Measurements from ENCODE around the gene LLGL2.

The LLGL2 gene

GRCh38 chr17:75558666-75559530 is 33.4 kb downstream of the LLGL2 start:
- H3K4me3 ChIP-seq (ENCODE audit: low read depth, low read length): no peak overlapping the region
- no peak for DNase-seq (ENCODE audit: low read depth)
- TF ChIP-seq, protein P1, sequence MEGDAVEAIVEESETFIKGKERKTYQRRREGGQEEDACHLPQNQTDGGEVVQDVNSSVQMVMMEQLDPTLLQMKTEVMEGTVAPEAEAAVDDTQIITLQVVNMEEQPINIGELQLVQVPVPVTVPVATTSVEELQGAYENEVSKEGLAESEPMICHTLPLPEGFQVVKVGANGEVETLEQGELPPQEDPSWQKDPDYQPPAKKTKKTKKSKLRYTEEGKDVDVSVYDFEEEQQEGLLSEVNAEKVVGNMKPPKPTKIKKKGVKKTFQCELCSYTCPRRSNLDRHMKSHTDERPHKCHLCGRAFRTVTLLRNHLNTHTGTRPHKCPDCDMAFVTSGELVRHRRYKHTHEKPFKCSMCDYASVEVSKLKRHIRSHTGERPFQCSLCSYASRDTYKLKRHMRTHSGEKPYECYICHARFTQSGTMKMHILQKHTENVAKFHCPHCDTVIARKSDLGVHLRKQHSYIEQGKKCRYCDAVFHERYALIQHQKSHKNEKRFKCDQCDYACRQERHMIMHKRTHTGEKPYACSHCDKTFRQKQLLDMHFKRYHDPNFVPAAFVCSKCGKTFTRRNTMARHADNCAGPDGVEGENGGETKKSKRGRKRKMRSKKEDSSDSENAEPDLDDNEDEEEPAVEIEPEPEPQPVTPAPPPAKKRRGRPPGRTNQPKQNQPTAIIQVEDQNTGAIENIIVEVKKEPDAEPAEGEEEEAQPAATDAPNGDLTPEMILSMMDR (conservative IDR thresholded peaks at IDR 0.05; ENCODE audit: low read depth, low read length): no peak

GRCh38 chr17:75559958-75560533 is 34.5 kb downstream of the LLGL2 start:
- TF ChIP-seq, protein P1 (conservative IDR thresholded peaks at IDR 0.05; ENCODE audit: low read depth, low read length): no peak
- no peak overlapping the region for H3K4me3 ChIP-seq (ENCODE audit: low read depth, low read length)
- DNase-seq (ENCODE audit: low read depth): no peak

GRCh38 chr17:75561927-75562603 is 36.6 kb downstream of the LLGL2 start:
- no peak overlapping the region for H3K4me3 ChIP-seq (ENCODE audit: low read depth, low read length)
- DNase-seq (ENCODE audit: low read depth): no peak
- TF ChIP-seq, protein P1 (conservative IDR thresholded peaks at IDR 0.05; ENCODE audit: low read depth, low read length): no peak

DNA sequence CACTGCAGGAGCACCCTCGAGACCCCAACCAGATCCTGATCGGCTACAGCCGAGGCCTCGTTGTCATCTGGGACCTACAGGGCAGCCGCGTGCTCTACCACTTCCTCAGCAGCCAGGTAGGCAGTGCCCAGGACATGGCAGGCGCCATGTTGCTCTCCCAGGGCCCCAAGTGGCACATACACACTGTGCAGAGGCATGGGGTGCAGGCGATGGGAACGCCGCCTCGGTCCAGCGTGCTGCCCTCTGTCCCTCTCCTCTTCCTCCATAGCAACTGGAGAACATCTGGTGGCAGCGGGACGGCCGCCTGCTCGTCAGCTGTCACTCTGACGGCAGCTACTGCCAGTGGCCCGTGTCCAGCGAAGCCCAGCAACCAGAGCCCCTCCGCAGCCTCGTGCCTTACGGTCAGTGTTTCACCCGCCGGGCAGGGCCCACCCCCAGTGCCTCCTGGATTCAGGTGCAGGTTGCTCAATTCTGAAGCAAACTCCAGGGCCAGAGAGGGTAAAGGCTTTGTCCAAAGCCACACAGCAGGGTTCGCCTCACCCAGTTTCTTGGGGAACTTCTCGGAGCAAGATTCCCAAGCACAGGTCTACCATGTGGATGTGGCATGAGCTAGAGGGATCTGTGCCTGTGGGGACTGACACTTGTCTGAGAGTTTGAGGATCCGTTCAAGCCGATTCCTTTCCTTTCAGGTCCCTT is 37.7 kb downstream of the LLGL2 start:
- DNase-seq (ENCODE audit: low read depth): no peak
- TF ChIP-seq, protein P1 (conservative IDR thresholded peaks at IDR 0.05; ENCODE audit: low read depth, low read length): no peak
- H3K4me3 ChIP-seq (ENCODE audit: low read depth, low read length): no peak overlapping the region

- no peak for DNase-seq (ENCODE audit: low read depth)
- TF ChIP-seq, protein P1 (conservative IDR thresholded peaks at IDR 0.05; ENCODE audit: low read depth, low read length): no peak
- no peak overlapping the region for H3K4me3 ChIP-seq (ENCODE audit: low read depth, low read length)
Observed at GRCh38 chr17:75564195-75564594, 38.7 kb downstream of the LLGL2 start.

DNA sequence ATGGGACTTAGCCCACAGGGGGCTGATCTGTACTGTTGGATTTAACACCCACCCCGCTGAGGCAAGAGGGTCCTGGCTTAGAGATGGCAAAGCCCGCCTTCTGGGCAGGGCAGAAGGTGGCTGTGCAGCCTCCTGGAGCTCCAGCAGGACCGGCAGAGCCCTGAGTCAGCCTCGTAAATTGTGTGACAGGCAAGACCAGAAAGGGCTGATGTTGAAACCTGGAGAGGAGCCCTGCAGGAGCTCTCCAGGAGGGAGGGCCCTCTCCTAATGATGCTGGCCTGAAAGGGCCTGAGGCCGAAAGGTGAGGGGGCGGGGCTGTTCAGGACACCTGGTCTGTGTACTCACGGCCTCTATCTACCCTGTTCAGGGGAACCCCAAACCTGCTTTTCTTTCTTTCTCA is 39.6 kb downstream of the LLGL2 start:
- peak; percentile 20 for DNase-seq (ENCODE audit: low read depth)
- no peak overlapping the region for H3K4me3 ChIP-seq (ENCODE audit: low read depth, low read length)
- TF ChIP-seq, protein P1 (conservative IDR thresholded peaks at IDR 0.05; ENCODE audit: low read depth, low read length): no peak
